ENCODE data around the gene UGT3A2.
"Not testable (repeated sequence)": the region's sequence is repeated elsewhere in the genome, so short reads cannot be mapped to it uniquely, and the experiment has no call there.

DNA sequence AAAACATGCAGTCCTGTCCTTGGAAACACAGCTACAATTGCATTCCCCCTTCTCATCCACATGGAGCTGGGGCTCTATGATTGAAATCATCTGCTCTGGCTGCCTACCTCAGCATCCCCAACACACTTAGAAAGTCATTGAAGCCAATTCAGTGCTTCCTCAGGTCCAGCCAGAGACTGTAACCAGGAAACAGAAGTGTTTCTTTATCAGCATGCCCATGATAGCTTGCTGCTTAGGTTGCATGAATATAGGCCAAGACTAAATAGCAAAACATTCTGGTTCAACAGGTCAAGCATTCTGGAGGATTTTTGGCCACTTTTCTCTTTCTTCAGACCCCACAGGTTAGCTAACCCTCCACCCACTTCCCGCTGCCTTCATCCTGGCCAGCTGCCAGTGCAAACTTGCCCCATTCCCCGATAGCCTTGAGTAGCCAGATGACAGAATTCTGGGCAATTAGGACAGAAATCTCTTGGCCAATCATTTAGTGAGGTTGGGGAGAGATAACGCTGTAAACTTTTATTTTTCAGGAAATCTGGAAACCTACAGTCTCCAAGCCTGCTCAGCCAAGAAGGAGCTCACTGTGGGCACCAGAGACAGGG, 32.0 kb downstream of the UGT3A2 start:
- TF ChIP-seq CTCF (IDR thresholded peaks at IDR 0.05; ENCODE audit: low read depth, low read length); POLR2A (IDR thresholded peaks at IDR 0.05; ENCODE audit: extremely low read depth, insufficient read length); MYC (IDR thresholded peaks at IDR 0.05; ENCODE audit: low read depth, low read length): not testable (repeated sequence)
- TF ChIP-seq, protein P1, sequence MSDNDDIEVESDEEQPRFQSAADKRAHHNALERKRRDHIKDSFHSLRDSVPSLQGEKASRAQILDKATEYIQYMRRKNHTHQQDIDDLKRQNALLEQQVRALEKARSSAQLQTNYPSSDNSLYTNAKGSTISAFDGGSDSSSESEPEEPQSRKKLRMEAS (IDR thresholded peaks at IDR 0.05; ENCODE audit: low read depth, low read length) = not testable (repeated sequence)

All from NB4 (cell line).